SK-N-MC (cell line): ENCODE data around the gene GNG13.

Source experiments
- DNase-seq: peaks from one replicate; pipeline ENCODE4 v3.0.0-alpha.2; 2011; ENCODE audit warnings: low read depth, low spot score
- H3K27ac ChIP-seq: fragments of 200-600 bp; sonication (generic); 2 replicates; pipeline ENCODE4 v1.5.1; 2016; ENCODE audit warnings: mixed run types
- H3K36me3 ChIP-seq: fragments of 200-600 bp; sonication (generic); 2 replicates; pipeline ENCODE4 v1.6.1; 2017; ENCODE audit warnings: antibody characterized with exemption, low read length, mixed read lengths; ENCODE audit not compliant: insufficient read depth
- H3K4me3 ChIP-seq: fragments of 200-600 bp; sonication (generic); 2 replicates; pipeline ENCODE4 v1.5.1; 2016
- H3K9ac ChIP-seq: fragments of 200-600 bp; sonication (generic); 2 replicates; pipeline ENCODE4 v1.8.0; 2017; ENCODE audit warnings: mixed run types, mixed read lengths; ENCODE audit not compliant: insufficient read length
- H3K9me3 ChIP-seq: fragments of 200-600 bp; sonication (generic); 2 replicates; pipeline ENCODE4 v1.6.1; 2017; ENCODE audit warnings: low read depth, mild to moderate bottlenecking, antibody characterized with exemption, low read length, moderate library complexity, mixed read lengths
- EZH2 ChIP-seq: fragments of 200-600 bp; sonication (generic); IDR thresholded peaks from one replicate; pipeline ENCODE4 v1.6.1; 2017; ENCODE audit warnings: antibody characterized with exemption
- FOXP2 ChIP-seq: optimal IDR thresholded peaks from 2 replicates; pipeline ENCODE3; 2011; ENCODE audit warnings: mild to moderate bottlenecking, moderate library complexity; ENCODE audit not compliant: insufficient read depth; ENCODE audit errors: extremely low read length, control extremely low read depth
- POLR2AphosphoS5 ChIP-seq: IDR thresholded peaks from 2 replicates; pipeline ENCODE4 v1.6.1; 2012; ENCODE audit warnings: mild to moderate bottlenecking, low read depth, low read length, borderline replicate concordance

Gene GNG13

DNA sequence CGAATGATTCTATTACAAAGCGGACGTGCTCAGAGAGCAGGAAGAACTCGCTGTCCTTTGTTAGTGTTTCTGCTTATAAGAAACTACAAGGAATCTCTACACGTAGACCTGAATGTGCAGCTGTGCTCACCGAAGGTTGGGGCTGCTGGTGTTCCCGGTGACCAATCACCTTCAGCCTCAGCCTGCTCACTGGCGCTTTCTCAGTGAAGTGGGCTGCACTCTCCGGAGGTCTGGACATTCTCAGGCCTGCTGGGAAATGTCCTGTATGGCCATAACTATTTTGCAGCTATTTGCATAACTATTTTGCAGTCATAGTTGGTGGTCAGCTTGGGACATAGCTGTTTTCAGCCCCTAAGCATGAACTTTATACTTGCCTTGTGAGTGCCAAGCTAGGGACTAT lies 50.0 kb downstream of the GNG13 start:
- H3K9ac ChIP-seq, result no peak overlapping the region
- H3K36me3 ChIP-seq, result no peaks in the 10 kb centered on the region
- TF ChIP-seq POLR2AphosphoS5 (no peak), EZH2 (no peak), FOXP2 (no peak)

DNA sequence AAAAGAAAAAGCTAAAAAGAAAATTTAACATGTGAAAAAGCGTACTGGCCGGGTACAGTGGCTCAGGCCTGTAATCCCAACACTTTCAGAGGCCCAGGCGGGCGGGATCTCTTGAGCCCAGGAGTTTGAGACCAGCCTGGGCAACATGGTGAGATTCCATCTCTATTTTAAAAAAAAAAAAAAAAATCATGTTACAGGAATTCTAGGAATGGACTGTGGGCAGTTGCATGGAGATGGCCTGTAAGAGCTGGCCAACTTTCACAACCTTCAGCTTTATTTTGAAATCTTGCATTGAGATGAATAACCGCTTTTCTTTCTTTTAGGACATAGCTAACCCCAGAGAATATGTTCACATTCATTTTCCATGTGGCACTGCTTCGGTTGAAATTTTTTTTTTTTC lies 51.5 kb downstream of the GNG13 start:
- Histone ChIP-seq H3K9ac (no peak overlapping the region), H3K27ac (no peak overlapping the region), H3K36me3 (no peaks in the 10 kb centered on the region), H3K4me3 (no peak overlapping the region), H3K9me3 (no peaks in the 10 kb centered on the region)
- TF ChIP-seq EZH2 (no peak), POLR2AphosphoS5 (no peak), FOXP2 (no peak)
- DNase-seq, result no peak

More for the DNA sequence above, 50.0 kb downstream of the GNG13 start:
- DNase-seq, result no peak
- no peak overlapping the region for H3K27ac ChIP-seq
- no peak overlapping the region for H3K4me3 ChIP-seq
- H3K9me3 ChIP-seq, result no peaks in the 10 kb centered on the region
